Measurements from ENCODE around the gene VWA5B2.
A peak's percentile ranks its signal among the peaks of the same experiment; 100 is the strongest.
"Not testable (repeated sequence)": the region's sequence is repeated elsewhere in the genome, so short reads cannot be mapped to it uniquely, and the experiment has no call there.

Gene VWA5B2

DNA sequence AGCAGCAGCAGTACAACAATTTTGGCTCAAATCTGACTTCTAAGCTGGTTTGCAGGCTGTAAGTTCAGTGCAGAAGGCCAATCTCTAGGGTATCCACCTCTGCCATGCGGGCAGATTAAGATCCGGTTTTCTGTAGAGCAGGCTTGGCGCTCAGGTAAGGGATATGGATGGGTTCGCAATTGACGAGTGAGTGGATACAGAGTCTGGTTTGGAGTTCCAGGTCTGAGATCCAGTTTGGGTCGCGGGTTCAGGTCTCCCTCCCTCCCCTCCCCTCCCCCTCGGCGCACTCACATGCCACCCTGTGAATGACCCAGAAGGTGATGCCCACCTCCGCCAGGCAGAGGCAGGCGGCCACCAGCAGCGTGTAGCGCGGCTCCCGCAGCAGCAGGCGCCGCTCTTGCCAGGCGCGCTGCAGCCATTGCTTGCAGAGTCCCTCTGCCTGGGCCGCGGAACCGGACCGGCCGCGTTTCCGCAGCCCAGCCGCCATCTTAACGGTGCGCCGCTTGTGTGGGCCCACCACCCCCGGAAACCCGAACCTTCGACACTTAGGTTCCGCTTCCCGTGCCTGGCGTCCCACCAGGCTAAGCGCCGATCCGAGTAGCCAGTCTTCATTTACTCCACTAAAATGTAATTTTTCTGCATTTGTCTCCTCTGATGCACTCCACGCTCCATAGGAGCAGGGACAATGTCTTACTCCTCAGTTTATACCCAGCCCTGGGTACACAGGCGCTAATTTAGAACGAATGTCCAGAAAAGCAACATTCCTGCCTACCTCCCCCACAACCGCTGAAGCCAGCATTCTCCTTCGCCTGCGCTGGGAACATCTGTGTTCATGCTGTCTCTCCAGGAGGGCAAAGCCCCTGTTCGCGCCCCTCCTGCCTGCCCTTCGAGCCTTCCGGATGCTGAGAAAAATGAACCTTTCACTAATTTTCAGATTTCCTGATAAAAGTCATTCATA, 19.3 kb downstream of the VWA5B2 start, which contains the start of gene ALG3:
Gene ALG3 (minus strand): TSS at position 509 of the 958 bp plus-strand sequence. CDS start 22 bp downstream, at position 487.
- peak; percentile 94 for DNase-seq

- peak; percentile 98 for DNase-seq
Measured at GRCh38 chr3:184249412-184250166, 20.2 kb downstream of the VWA5B2 start, which contains the start of gene EEF1AKMT4. Gene EEF1AKMT4 (plus strand): TSS chr3:184249672. CDS start chr3:184249695, 23 bp downstream.

- peak; percentile 96 for DNase-seq
Measured at GRCh38 chr3:184250167-184250828, 20.9 kb downstream of the VWA5B2 start.

GRCh38 chr3:184255291-184256039, 26.1 kb downstream of the VWA5B2 start:
- no peak for DNase-seq

GRCh38 chr3:184257083-184257915, 27.9 kb downstream of the VWA5B2 start:
- DNase-seq, result no peak

GRCh38 chr3:184258926-184259325, 29.5 kb downstream of the VWA5B2 start:
- no peak for DNase-seq

DNA sequence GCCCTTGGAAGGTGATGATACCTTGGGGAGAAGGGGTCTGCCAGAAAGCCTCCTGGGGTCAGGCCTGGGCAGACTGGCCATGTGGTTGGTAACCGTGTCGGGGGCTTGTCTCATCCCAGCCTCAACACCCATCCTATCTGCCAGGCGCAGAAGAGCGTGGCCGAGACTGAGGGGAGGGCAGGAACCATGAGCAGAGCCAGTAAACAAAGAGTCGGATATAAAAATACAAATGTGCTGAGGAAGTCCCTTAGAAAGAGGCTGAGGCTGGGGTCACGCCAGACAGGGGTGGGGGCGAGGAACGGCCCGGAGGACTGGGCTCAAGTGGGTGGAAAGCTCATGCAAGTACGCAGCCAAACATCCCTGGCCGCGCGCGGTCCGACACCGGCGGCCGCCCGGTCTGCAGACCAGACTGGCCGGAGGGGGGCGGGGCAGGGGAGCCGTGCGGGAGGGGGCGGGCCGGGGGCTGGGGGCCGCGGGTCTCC, 30.1 kb downstream of the VWA5B2 start:
- DNase-seq, result no peak

DNA sequence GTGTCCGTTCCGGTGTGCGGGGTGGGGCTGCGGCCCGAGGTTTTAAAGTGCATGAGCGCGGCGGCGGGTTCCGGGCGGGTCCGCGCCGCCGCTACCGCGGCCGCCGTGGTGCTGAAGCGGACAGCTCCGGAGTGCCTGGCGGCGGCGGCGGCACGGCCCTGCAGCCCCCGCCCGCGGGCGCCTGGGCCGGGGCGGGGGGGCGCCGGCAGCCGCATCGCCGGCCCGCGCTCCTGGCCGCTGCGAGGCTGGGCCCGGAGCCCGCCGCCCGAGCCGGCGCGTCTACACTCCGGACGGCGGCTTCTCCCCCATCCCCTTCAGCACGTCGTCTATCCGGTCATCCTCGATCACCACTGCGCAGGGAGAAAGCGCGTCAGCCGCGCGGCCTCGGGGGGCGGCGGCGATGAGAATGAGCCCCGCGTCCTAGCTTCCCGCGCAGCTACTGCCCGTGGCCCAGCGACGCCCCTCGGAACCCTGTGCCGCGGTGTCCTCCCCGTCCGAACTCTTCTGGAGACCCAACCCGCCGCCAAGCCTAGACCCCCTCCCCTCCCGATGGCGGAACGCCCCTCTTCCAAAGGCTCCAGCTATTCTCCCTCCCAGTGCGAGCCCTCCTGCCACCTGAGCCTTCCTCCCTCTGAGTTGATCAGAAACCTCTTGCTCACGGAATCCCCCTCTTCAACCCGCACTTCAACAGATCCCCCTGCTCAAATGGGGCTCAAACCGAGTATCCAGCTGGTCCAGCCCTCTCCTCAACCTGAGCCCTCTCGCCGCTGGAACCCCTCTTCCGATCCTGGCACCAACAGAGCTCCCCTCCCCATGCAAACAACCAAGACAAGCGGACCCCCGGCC, 30.7 kb downstream of the VWA5B2 start:
- DNase-seq, result peak; percentile 37

DNA sequence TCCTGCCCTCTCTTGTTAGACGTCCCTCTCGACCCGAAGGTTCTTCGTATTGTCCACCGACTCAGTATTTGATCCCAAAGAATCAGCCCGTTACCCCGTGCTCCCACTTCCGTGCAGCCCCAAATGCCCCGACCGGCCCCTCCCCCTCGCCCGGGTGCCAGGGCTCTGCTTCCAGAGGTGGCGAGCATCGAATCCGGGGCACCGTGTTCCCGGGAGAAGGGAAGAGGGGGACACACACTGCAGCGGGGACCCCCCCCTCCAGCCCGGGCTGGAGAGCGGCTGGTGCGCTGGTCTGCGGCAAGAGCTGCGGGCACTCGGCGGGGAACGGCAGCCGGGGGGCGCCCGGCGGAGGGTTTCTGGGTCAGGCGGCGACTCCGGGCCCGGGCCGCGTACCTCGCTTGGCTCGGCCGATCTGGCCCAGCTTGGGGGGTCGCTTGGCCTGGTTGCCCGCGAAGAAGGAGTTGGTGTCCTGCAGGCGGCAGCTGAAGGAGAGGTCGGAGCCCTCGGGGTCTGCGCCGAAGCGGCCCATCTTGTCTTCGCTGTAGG, 31.4 kb downstream of the VWA5B2 start:
- DNase-seq, result no peak

DNA sequence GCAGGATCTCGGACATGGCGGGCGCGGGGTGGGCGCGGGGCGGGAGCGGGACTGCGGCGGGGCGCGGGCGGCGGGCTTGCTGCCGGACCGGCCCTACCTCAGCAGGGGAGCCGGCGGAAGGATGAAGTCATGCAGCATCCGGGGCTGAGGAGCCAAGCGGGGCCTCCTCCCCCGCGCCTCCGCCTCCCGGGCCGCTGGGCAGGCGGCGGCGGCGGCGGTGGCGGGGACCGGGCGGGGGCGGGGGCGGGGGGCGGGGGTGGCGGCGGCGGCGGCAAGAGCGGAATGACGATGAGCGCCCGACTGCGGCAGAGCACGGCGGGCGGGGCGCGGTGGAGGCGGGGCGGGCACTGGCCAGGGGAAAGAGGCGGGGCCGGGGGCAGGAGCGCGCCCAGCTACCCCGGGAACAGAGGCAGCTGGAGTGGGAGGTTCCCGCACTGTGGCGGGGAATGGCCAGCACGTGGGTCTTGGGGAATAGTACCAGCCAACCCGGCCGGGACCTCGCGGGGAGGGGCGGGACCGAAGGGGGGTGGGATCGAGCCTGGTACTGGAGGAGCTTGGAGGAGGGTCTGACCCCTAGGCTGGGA, 32.0 kb downstream of the VWA5B2 start, which contains the start of gene CAMK2N2:
Gene CAMK2N2 (minus strand): TSS at position 284 of the 584 bp plus-strand sequence. CDS start 268 bp downstream, at position 16.
- peak; percentile 33 for DNase-seq

DNA sequence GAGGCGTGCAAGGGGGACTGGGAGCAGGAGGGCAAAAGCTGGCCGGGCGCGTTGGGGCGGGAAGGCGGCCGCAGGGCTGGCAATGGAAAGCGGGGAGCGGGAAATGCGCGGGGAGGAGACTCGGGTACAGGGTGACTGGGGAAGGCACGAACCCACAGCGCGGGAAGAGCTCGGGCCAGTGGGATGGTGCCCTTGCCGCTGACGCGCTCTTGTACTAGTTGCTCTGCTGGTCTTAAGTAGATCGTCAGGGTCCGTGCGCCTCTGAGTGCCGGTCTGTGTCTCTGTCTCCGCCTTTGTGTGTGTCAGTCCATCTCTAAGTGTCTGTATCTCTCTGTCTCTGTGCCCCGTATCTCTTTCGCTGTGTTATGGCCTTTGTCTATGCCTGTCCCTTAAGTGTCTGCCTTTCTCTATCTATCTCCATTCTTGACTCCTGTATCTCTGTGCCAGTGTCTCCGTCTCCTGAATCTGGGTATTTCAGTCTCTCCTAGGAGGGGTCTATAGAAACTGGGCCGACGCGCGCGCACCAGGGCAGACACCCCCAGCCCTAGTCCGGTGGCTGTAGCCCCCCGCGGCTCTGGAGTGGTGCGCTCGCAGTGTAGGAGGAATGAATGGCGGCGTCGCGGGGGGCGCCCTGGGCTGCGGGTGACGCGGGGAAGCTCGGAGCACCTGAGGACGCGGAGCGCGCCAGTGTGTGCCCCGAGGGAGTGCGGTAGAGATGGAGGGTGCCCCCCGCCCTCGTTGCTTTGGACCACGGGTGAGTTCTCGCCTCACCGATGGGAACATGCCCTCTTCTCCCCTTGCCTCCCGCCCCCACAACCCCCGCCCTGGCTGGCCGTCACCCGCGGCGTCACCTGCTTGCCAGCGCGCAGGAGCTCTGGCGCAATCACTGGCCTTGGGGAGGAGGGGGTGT, 32.7 kb downstream of the VWA5B2 start:
- DNase-seq, result peak; percentile 51

- no peak for DNase-seq
Measured at GRCh38 chr3:184262764-184263179, 33.4 kb downstream of the VWA5B2 start.

- DNase-seq, result not testable (repeated sequence)
Measured at GRCh38 chr3:184267249-184267648, 37.9 kb downstream of the VWA5B2 start.

GRCh38 chr3:184272269-184272668, 42.9 kb downstream of the VWA5B2 start:
- DNase-seq, result no peak

GRCh38 chr3:184275381-184275701, 46.0 kb downstream of the VWA5B2 start:
- DNase-seq, result no peak

DNA sequence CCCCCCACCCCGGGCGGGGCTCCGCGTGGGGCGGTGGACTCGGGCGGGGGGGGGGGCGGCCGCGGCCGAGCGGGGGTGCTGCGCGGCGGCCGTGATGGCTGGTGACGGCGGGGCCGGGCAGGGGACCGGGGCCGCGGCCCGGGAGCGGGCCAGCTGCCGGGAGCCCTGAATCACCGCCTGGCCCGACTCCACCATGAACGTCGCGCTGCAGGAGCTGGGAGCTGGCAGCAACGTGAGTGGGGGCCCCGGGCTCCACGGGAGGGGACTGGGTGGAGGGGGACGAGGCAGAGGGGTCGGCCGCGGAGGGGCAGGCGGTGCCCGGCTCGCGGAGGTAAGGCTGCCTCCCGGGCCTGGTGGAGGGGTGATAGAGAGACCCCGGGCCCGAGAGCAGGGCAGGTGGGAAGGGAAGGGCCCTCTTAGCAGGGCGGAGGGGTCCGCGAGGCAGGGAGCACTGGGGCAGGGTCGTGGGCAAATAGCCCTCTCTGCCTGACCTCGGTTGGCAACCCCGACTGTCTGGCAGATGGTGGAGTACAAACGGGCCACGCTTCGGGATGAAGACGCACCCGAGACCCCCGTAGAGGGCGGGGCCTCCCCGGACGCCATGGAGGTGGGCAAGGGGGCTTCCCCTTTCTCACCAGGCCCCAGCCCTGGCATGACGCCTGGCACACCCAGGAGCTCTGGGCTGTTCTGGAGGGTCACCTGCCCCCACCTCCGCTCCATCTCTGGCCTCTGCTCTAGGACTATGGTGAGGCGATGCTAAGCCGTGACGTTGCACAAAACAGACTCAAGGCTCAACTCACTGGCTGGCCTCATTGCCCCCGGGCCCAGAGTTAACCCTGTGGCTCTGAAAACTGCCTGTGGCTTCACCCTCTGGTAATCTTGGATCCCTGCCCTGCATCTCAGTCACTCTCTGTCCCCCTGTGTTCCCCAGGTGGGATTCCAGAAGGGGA, 46.9 kb downstream of the VWA5B2 start, which contains the start of gene ECE2:
Gene ECE2 (plus strand): TSS at position 62 of the 950 bp plus-strand sequence. CDS start 132 bp downstream, at position 194.
- no peak for DNase-seq

- no peak for DNase-seq
Measured at GRCh38 chr3:184277366-184277765, 48.0 kb downstream of the VWA5B2 start.

Measured in suppressor macrophage treated with lipopolysaccharide for 4 hours (primary cell).